ENCODE data around the gene APOL2. TPM values are rescaled to one million over a fixed set of nuclear protein-coding genes. Genes with fewer than 3 reads are reported as not detected.
"Not testable (repeated sequence)": the region's sequence is repeated elsewhere in the genome, so short reads cannot be mapped to it uniquely, and the experiment has no call there.

Gene APOL2
- total RNA-seq, 1 experiment from 2014 or later = 9.9 TPM

GRCh38 chr22:36208162-36208765, 31.1 kb downstream of the APOL2 start:
- no peaks in the 10 kb centered on the region for H3K9me3 ChIP-seq (ENCODE audit: control insufficient read depth in 1 of 2, insufficient read depth in 1 of 2, low read depth in 1 of 2, low read length in 2 of 2)
- no peak overlapping the region for H3K27ac ChIP-seq (ENCODE audit: low read depth, low read length)
- no peaks in the 10 kb centered on the region for H3K79me2 ChIP-seq (ENCODE audit: insufficient read depth, low read length)
- H3K27me3 ChIP-seq (ENCODE audit: insufficient read depth, low read length) = peaks cover 7% of the 10 kb centered on the region; the same call in 1 of the 2 replicates
- ATAC-seq (no peak), DNase-seq (ENCODE audit: low read depth, low spot score) (no peak)
- H3K36me3 ChIP-seq (ENCODE audit: control insufficient read depth in 1 of 2, insufficient read depth in 2 of 2, low read length in 2 of 2) = no peaks in the 10 kb centered on the region
- no peak for TF ChIP-seq RAD21 (IDR thresholded peaks at IDR 0.05; ENCODE audit: low read depth)
- no peak for TF ChIP-seq ELF1 (IDR thresholded peaks at IDR 0.05; ENCODE audit: borderline replicate concordance, low read depth)
- no peak for TF ChIP-seq SRF (IDR thresholded peaks at IDR 0.05; ENCODE audit: low read depth)
- BruUV-seq (replicated peaks) = no TSS peak
- H4K20me1 ChIP-seq (ENCODE audit: insufficient read depth) = no peaks in the 10 kb centered on the region
- no peaks in the 10 kb centered on the region for H3K9me2 ChIP-seq (ENCODE audit: insufficient read depth)
- ChIA-PET CTCF (no interaction called here), POLR2A (no interaction called here), RAD21 (ENCODE audit: low non-redundant PET in 1 of 2, low total read pairs in 2 of 2, uncharacterized antibody in 2 of 2, unreplicated experiment in 2 of 2) (no interaction called here)
- H3K4me2 ChIP-seq (ENCODE audit: low read length) = no peak overlapping the region
- no peak overlapping the region for H3K4me3 ChIP-seq (replicated peaks in 1 of 2; ENCODE audit: low read depth in 1 of 2, low read length in 2 of 2)
- no peak overlapping the region for H3K9ac ChIP-seq (ENCODE audit: low read length)
- intact Hi-C loops (cut with micrococcal nuclease) = no loop called here
- H3K4me1 ChIP-seq (ENCODE audit: control insufficient read depth in 1 of 2, insufficient read depth in 2 of 2, low read length in 2 of 2) = no peaks in the 10 kb centered on the region
- H2AFZ ChIP-seq (ENCODE audit: low read depth, low read length, poor library complexity, severe bottlenecking) = no peak overlapping the region

DNA sequence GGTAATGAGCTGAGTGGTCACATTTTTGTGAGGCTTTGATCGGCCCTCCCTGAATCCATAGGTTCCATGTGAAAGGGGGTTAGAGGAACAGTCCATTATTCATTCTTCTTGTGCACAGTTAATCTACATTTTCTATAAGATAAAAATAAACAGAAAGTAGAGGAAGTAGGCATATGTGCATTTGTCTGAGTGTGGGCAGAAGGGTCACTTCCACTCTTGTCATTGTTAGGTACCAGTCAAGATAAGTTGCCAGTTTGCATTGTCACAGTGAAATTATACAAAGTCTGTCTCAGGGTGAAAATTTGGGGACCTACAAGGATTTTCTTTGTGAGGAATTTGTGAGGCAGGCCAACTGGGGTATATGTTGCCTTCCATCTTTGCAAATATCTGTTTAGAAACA, 33.1 kb downstream of the APOL2 start:
- Histone ChIP-seq H3K36me3 (ENCODE audit: control insufficient read depth in 1 of 2, insufficient read depth in 2 of 2, low read length in 2 of 2) (no peaks in the 10 kb centered on the region), H3K4me3 (replicated peaks in 1 of 2; ENCODE audit: low read depth in 1 of 2, low read length in 2 of 2) (no peak overlapping the region), H3K9me3 (ENCODE audit: control insufficient read depth in 1 of 2, insufficient read depth in 1 of 2, low read depth in 1 of 2, low read length in 2 of 2) (no peaks in the 10 kb centered on the region), H3K79me2 (ENCODE audit: insufficient read depth, low read length) (no peaks in the 10 kb centered on the region), H4K20me1 (ENCODE audit: insufficient read depth) (no peaks in the 10 kb centered on the region), H3K4me2 (ENCODE audit: low read length) (no peak overlapping the region), H2AFZ (ENCODE audit: low read depth, low read length, poor library complexity, severe bottlenecking) (no peak overlapping the region), H3K9me2 (ENCODE audit: insufficient read depth) (no peaks in the 10 kb centered on the region), H3K4me1 (ENCODE audit: control insufficient read depth in 1 of 2, insufficient read depth in 2 of 2, low read length in 2 of 2) (no peaks in the 10 kb centered on the region), H3K27me3 (ENCODE audit: insufficient read depth, low read length) (peaks cover 5% of the 10 kb centered on the region; the same call in 1 of the 2 replicates), H3K27ac (ENCODE audit: low read depth, low read length) (no peak overlapping the region), H3K9ac (ENCODE audit: low read length) (no peak overlapping the region)
- ChIA-PET POLR2A (no interaction called here), RAD21 (ENCODE audit: low non-redundant PET in 1 of 2, low total read pairs in 2 of 2, uncharacterized antibody in 2 of 2, unreplicated experiment in 2 of 2) (no interaction called here), CTCF (no interaction called here)
- DNase-seq (ENCODE audit: low read depth, low spot score) = no peak
- intact Hi-C loops (cut with micrococcal nuclease) = no loop called here
- ATAC-seq = no peak
- no peak for TF ChIP-seq EZH2 (IDR thresholded peaks at IDR 0.05)
- BruUV-seq (replicated peaks) = no TSS peak

- CTCF ChIA-PET; H3K27ac ChIP-seq (ENCODE audit: low read depth, low read length); intact Hi-C loops (cut with micrococcal nuclease); H3K36me3 ChIP-seq (ENCODE audit: control insufficient read depth in 1 of 2, insufficient read depth in 2 of 2, low read length in 2 of 2); POLR2A ChIA-PET; RAD21 ChIA-PET (ENCODE audit: low non-redundant PET in 1 of 2, low total read pairs in 2 of 2, uncharacterized antibody in 2 of 2, unreplicated experiment in 2 of 2); ATAC-seq; H3K9me2 ChIP-seq (ENCODE audit: insufficient read depth); H3K4me2 ChIP-seq (ENCODE audit: low read length); H3K27me3 ChIP-seq (ENCODE audit: insufficient read depth, low read length); H3K9ac ChIP-seq (ENCODE audit: low read length); H3K4me3 ChIP-seq (replicated peaks in 1 of 2; ENCODE audit: low read depth in 1 of 2, low read length in 2 of 2); BruUV-seq (replicated peaks); H3K9me3 ChIP-seq (ENCODE audit: control insufficient read depth in 1 of 2, insufficient read depth in 1 of 2, low read depth in 1 of 2, low read length in 2 of 2); H2AFZ ChIP-seq (ENCODE audit: low read depth, low read length, poor library complexity, severe bottlenecking); H3K4me1 ChIP-seq (ENCODE audit: control insufficient read depth in 1 of 2, insufficient read depth in 2 of 2, low read length in 2 of 2); H4K20me1 ChIP-seq (ENCODE audit: insufficient read depth); H3K79me2 ChIP-seq (ENCODE audit: insufficient read depth, low read length); DNase-seq (ENCODE audit: low read depth, low spot score): not testable (repeated sequence)
These were observed 33.8 kb downstream of the APOL2 start for GRCh38 chr22:36205573-36205972.

Measured in HCT116 (cell line).